A549 (cell line): ENCODE results near the gene NOS3. TPM values are rescaled to one million over a fixed set of nuclear protein-coding genes. Genes with fewer than 3 reads are reported as not detected.

Experiments
- ATAC-seq, 2 experiments: fragments of 200-7000 bp in 1 of 2; fragments of >200 bp in 1 of 2; cut with Nextera tagmentation in 1 of 2; cut with Tn5 transposase in 1 of 2; 3 replicates each; pipeline versions ENCODE4 v1.8.0 to v1.9.1; 2018 to 2020; ENCODE audit warnings: mild to moderate bottlenecking in 1 of 2, moderate library complexity in 1 of 2
- CTCF ChIA-PET: fragments of 300-600 bp; sonication (Branson Sonifier 250); formaldehyde crosslinking; extraction: SDS; loops from one replicate; lab custom pipeline; 2021; ENCODE audit warnings: antibody characterized with exemption, inconsistent platforms; lab: Yijun Ruan, JAX
- POLR2A ChIA-PET: fragments of 350-600 bp; formaldehyde crosslinking; extraction: SDS; loops from one replicate; lab custom pipeline; 2021; ENCODE audit warnings: antibody characterized with exemption, inconsistent platforms; lab: Yijun Ruan, JAX
- DNase-seq, 2 experiments: peaks; one replicate each; pipeline versions ENCODE4 v3.0.0 to v3.0.0-alpha.2; 2011 to 2016; ENCODE audit warnings: low read depth in 1 of 2, low spot score in 1 of 2
- FAIRE-seq: peaks from 2 replicates; lab custom pipeline; 2011; peaks lifted over from hg19 to GRCh38; lab: Jason Lieb, UNC
- H3K27ac ChIP-seq, 2 experiments: fragments of >200 bp; sonication (Bioruptor Twin); formaldehyde crosslinking; 3 replicates each; pipeline ENCODE4 v1.5.1; 2016 to 2017
- H3K4me1 ChIP-seq: fragments of >200 bp; sonication (Bioruptor Twin); formaldehyde crosslinking; 3 replicates; pipeline ENCODE4 v1.6.1; 2016
- H3K4me2 ChIP-seq: fragments of >200 bp; sonication (Bioruptor Twin); formaldehyde crosslinking; 3 replicates; pipeline ENCODE4 v1.6.1; 2016
- H3K4me3 ChIP-seq: fragments of >200 bp; sonication (Bioruptor Twin); formaldehyde crosslinking; 3 replicates; pipeline ENCODE4 v1.5.1; 2016
- H3K9me3 ChIP-seq: fragments of >200 bp; sonication (Bioruptor Twin); formaldehyde crosslinking; 3 replicates; pipeline ENCODE4 v1.6.1; 2016
- BHLHE40 ChIP-seq: IDR thresholded peaks from 2 replicates; pipeline ENCODE4 v1.6.1; 2012; ENCODE audit warnings: low read depth, low read length, inconsistent platforms
- CEBPB ChIP-seq, 2 experiments: fragments of >200 bp in 1 of 2; sonication (Bioruptor Twin) in 1 of 2; formaldehyde crosslinking in 1 of 2; IDR thresholded peaks; 2 replicates each; pipeline ENCODE4 v1.6.1; 2012 to 2016
- CTCF ChIP-seq: fragments of >200 bp; sonication (Bioruptor Twin); formaldehyde crosslinking; IDR thresholded peaks from 3 replicates; pipeline ENCODE4 v1.5.1; 2016
- EHF ChIP-seq: fragments of 250-450 bp; sonication (Bioruptor Pico); IDR thresholded peaks from 2 replicates; pipeline ENCODE4 v1.5.0; 2020; ENCODE audit warnings: mild to moderate bottlenecking
- EP300 ChIP-seq, 2 experiments: fragments of >200 bp; sonication (Bioruptor Twin); formaldehyde crosslinking; IDR thresholded peaks; 2 replicates in 1 of 2; 3 replicates in 1 of 2; pipeline ENCODE4 v1.6.1; 2016 to 2017
- FOXS1 ChIP-seq: fragments of 250-450 bp; sonication (Bioruptor Pico); IDR thresholded peaks from 2 replicates; pipeline ENCODE4 v1.5.0; 2020; ENCODE audit warnings: mild to moderate bottlenecking, moderate library complexity
- HES2 ChIP-seq: fragments of >200 bp; sonication (Bioruptor Twin); formaldehyde crosslinking; IDR thresholded peaks from 2 replicates; pipeline ENCODE4 v1.6.1; 2016
- HEYL ChIP-seq: fragments of 250-450 bp; sonication (Bioruptor Pico); IDR thresholded peaks from 2 replicates; pipeline ENCODE4 v1.8.0; 2021; ENCODE audit warnings: mild to moderate bottlenecking, moderate library complexity
- HOXA7 ChIP-seq: fragments of 250-450 bp; sonication (Bioruptor Pico); IDR thresholded peaks from 2 replicates; pipeline ENCODE4 v1.5.0; 2020; ENCODE audit warnings: mild to moderate bottlenecking, moderate library complexity
- MAZ ChIP-seq: fragments of 150-350 bp; IDR thresholded peaks from 2 replicates; pipeline ENCODE4 v1.6.1; 2014; ENCODE audit warnings: antibody characterized with exemption, low read depth, low read length, borderline replicate concordance
- NR3C1 ChIP-seq: fragments of >200 bp; sonication (Bioruptor Twin); formaldehyde crosslinking; IDR thresholded peaks from 3 replicates; pipeline ENCODE4 v1.6.1; 2017
- REST ChIP-seq: fragments of 200-600 bp; sonication (generic); IDR thresholded peaks from 2 replicates; pipeline ENCODE4 v1.6.1; 2016; ENCODE audit warnings: antibody characterized with exemption, mild to moderate bottlenecking, moderate library complexity
- RFX5 ChIP-seq: fragments of 450-650 bp; IDR thresholded peaks from 2 replicates; pipeline ENCODE4 v1.7.1; 2014; ENCODE audit warnings: antibody characterized with exemption, mild to moderate bottlenecking, moderate library complexity
- RNF2 ChIP-seq: fragments of 200-600 bp; sonication (generic); IDR thresholded peaks from 2 replicates; pipeline ENCODE4 v1.6.1; 2016; ENCODE audit warnings: low read depth, mild to moderate bottlenecking, antibody characterized with exemption, moderate library complexity, borderline replicate concordance
- TP53 ChIP-seq: fragments of 250-450 bp; sonication (Bioruptor Pico); IDR thresholded peaks from 2 replicates; pipeline ENCODE4 v1.5.0; 2021; ENCODE audit warnings: mild to moderate bottlenecking, moderate library complexity
- ZFP36 ChIP-seq: fragments of 450-650 bp; IDR thresholded peaks from 2 replicates; pipeline ENCODE4 v1.6.1; 2014; ENCODE audit warnings: borderline replicate concordance; ENCODE audit not compliant: partially characterized antibody
- ZNF302 ChIP-seq: fragments of 250-450 bp; sonication (Bioruptor Pico); IDR thresholded peaks from 2 replicates; pipeline ENCODE4 v1.9.0; 2021; ENCODE audit warnings: inconsistent platforms, mild to moderate bottlenecking, moderate library complexity
- ZSCAN20 ChIP-seq: fragments of 250-450 bp; sonication (Bioruptor Pico); IDR thresholded peaks from 2 replicates; pipeline ENCODE4 v1.8.0; 2022; ENCODE audit warnings: mild to moderate bottlenecking, moderate library complexity
- WGBS: methylation state at CpG from one replicate; pipeline ENCODE4 v1.1.6; 2017; ENCODE audit errors: missing lambda C conversion rate; 5-methylcytosine and 5-hydroxymethylcytosine counted together
- polyA plus RNA-seq, 4 experiments: library from polyadenylated mRNA; depleted of rRNA in 3 of 4; stranded (reverse); fragments of >200 nt; fragmentation: RNase III in 1 of 4; extraction: RNeasy Plus Mini Kit Qiagen cat#74134 plus additional on column Dnase treatment in 1 of 4; gene quantifications; 2 replicates in 3 of 4; 3 replicates in 1 of 4; pipeline ENCODE4 v1.2.3, GENCODE V29; 2011 to 2017
- TF ChIP-seq, protein P1 (sequence below): fragments of 250-450 bp; sonication (Bioruptor Pico); IDR thresholded peaks from 2 replicates; pipeline ENCODE4 v1.5.0; 2020; ENCODE audit warnings: low read depth, mild to moderate bottlenecking, moderate library complexity
- TF ChIP-seq, protein P2 (sequence below): fragments of 450-650 bp; IDR thresholded peaks from 2 replicates; pipeline ENCODE4 v1.6.1; 2014; ENCODE audit warnings: antibody characterized with exemption

Gene NOS3
- polyA plus RNA-seq, 2 of the 4 experiments (the other 2 are of a cell fraction), result 0.52 to 0.71 TPM

- DNase-seq (no peak), FAIRE-seq (no peak), ATAC-seq (no peak)
- Histone ChIP-seq H3K4me3 (no peak overlapping the region), H3K27ac (no peak overlapping the region), H3K4me2 (no peak overlapping the region), H3K4me1 (peaks cover 19% of the 10 kb centered on the region), H3K9me3 (no peaks in the 10 kb centered on the region)
- 49% methylated on average over 8 of the region's 8 CpGs for WGBS
- no peak for TF ChIP-seq NR3C1
- no peak for TF ChIP-seq CTCF
- no peak for TF ChIP-seq BHLHE40
- TF ChIP-seq REST, result no peak
- TF ChIP-seq ZNF302, result no peak
- no peak for TF ChIP-seq CEBPB (IDR thresholded peaks at IDR 0.05)
- TF ChIP-seq HOXA7 (CRISPR knock-in tag), result no peak
- TF ChIP-seq TP53 (CRISPR knock-in tag), result no peak
- no peak for TF ChIP-seq FOXS1 (CRISPR knock-in tag)
- TF ChIP-seq, protein P1, sequence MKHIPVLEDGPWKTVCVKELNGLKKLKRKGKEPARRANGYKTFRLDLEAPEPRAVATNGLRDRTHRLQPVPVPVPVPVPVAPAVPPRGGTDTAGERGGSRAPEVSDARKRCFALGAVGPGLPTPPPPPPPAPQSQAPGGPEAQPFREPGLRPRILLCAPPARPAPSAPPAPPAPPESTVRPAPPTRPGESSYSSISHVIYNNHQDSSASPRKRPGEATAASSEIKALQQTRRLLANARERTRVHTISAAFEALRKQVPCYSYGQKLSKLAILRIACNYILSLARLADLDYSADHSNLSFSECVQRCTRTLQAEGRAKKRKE (CRISPR knock-in tag), result no peak
- TF ChIP-seq, protein P2, sequence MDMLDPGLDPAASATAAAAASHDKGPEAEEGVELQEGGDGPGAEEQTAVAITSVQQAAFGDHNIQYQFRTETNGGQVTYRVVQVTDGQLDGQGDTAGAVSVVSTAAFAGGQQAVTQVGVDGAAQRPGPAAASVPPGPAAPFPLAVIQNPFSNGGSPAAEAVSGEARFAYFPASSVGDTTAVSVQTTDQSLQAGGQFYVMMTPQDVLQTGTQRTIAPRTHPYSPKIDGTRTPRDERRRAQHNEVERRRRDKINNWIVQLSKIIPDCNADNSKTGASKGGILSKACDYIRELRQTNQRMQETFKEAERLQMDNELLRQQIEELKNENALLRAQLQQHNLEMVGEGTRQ, result no peak
- no peak for TF ChIP-seq EHF (CRISPR knock-in tag)
- no peak for TF ChIP-seq HES2
- no peak for TF ChIP-seq RNF2
- no peak for TF ChIP-seq EP300 (IDR thresholded peaks at IDR 0.05)
- no peak for TF ChIP-seq ZFP36
- TF ChIP-seq RFX5, result no peak
- TF ChIP-seq HEYL (CRISPR knock-in tag), result no peak
- TF ChIP-seq ZSCAN20 (CRISPR knock-in tag), result no peak
- no peak for TF ChIP-seq MAZ
- POLR2A ChIA-PET, result no interaction called here
- CTCF ChIA-PET, result interaction anchor here (1.6 to 1.9 kb wide), 2 partner anchors 10 to 16 kb away, joined by 5 to 13 read pairs; no protein-coding TSS in a partner anchor
Observed at GRCh38 chr7:150972741-150973140, 18.1 kb upstream of the NOS3 start.
